Subcutaneous abdominal adipose tissue (tissue), 5 donors: Measurements from ENCODE around the gene C1QL1.

Source experiments
- H3K27ac ChIP-seq: one replicate; pipeline ENCODE4 v1.7.0; 2013; ENCODE audit warnings: low read depth, mild to moderate bottlenecking, inconsistent platforms, low read length, moderate library complexity
- H3K27me3 ChIP-seq, 5 donors: one replicate each; pipeline ENCODE4 v1.7.0; 2013; ENCODE audit warnings: low read length in 5 of 5, inconsistent platforms in 1 of 5; ENCODE audit not compliant: control insufficient read depth in 5 of 5, insufficient read depth in 4 of 5
- H3K36me3 ChIP-seq, 5 donors: one replicate each; pipeline ENCODE4 v1.7.0; 2013; ENCODE audit warnings: low read length in 5 of 5; ENCODE audit not compliant: control insufficient read depth in 5 of 5, insufficient read depth in 5 of 5
- H3K4me1 ChIP-seq, 5 donors: one replicate each; pipeline ENCODE4 v1.7.0; 2013; ENCODE audit warnings: low read length in 5 of 5, mild to moderate bottlenecking in 3 of 5, moderate library complexity in 1 of 5; ENCODE audit not compliant: control insufficient read depth in 5 of 5, insufficient read depth in 5 of 5
- H3K4me3 ChIP-seq, 5 donors: one replicate each; pipeline ENCODE4 v1.7.0; 2013; ENCODE audit warnings: low read length in 5 of 5, low read depth in 1 of 5
- H3K9ac ChIP-seq, 5 donors: one replicate each; pipeline ENCODE4 v1.7.0; 2013; ENCODE audit warnings: low read length in 5 of 5, mild to moderate bottlenecking in 4 of 5, moderate library complexity in 3 of 5
- H3K9me3 ChIP-seq, 5 donors: one replicate each; pipeline ENCODE4 v1.7.0; 2013; ENCODE audit warnings: low read length in 5 of 5; ENCODE audit not compliant: control insufficient read depth in 5 of 5
- donor health status: healthy.
- donor health status: healthy.
- donor health status: healthy.
- donor health status: healthy.
- donor health status: healthy.

The C1QL1 gene

DNA sequence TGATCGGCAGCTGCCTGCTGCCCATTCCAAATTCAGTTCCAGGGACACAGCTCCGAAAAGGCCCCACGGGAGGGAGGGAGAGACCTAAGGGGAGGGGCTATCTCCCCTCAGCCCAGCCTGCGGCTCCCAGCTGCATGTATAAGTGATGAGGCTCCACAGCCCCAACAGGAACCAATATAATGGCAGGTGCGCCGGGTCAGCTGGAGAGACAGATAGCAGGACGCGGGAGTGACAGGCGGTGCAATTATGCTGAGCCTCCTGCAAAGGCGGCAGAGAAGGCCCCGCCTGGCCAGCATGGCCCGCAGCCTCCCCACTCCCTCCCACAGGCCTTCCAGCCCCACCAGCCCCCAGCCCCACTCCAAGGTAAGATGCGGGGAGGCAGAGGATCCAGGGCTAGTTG, 8.1 kb upstream of the C1QL1 start:
- no peaks in the 10 kb centered on the region for H3K9me3 ChIP-seq
- H3K27ac ChIP-seq: no peak overlapping the region
- H3K27me3 ChIP-seq: peaks cover 13 to 55% (median 43%) of the 10 kb centered on the region in 5 donors
- no peaks in the 10 kb centered on the region for H3K4me1 ChIP-seq
- H3K4me3 ChIP-seq: no peak overlapping the region
- no peaks in the 10 kb centered on the region for H3K36me3 ChIP-seq
- no peak overlapping the region for H3K9ac ChIP-seq

DNA sequence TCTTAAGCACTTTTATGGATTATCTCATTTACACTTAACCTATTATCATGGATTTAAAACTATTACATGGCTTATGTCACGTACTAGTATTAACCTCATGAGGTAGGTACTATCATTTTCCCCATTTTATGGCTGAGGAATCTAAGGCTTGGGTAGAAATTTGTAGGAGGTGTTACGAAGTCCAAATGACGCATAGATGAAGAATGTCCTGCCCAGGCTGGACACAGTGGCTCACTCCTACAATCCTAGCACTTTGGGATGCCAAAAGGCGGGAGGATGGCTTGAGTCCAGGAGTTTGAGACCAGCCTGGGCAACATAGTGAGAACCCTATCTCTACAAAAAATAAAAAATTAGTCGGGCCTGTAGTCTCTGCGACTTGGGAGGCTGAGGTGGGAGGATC, 4.8 kb upstream of the C1QL1 start:
- H3K4me3 ChIP-seq: no peak overlapping the region
- peaks cover 0 to 19% (median 17%) of the 10 kb centered on the region in 5 donors for H3K4me1 ChIP-seq
- peaks cover 16 to 53% (median 31%) of the 10 kb centered on the region in 5 donors for H3K27me3 ChIP-seq
- H3K27ac ChIP-seq: no peak overlapping the region
- H3K9ac ChIP-seq: no peak overlapping the region
- no peaks in the 10 kb centered on the region for H3K36me3 ChIP-seq
- H3K9me3 ChIP-seq: no peaks in the 10 kb centered on the region

DNA sequence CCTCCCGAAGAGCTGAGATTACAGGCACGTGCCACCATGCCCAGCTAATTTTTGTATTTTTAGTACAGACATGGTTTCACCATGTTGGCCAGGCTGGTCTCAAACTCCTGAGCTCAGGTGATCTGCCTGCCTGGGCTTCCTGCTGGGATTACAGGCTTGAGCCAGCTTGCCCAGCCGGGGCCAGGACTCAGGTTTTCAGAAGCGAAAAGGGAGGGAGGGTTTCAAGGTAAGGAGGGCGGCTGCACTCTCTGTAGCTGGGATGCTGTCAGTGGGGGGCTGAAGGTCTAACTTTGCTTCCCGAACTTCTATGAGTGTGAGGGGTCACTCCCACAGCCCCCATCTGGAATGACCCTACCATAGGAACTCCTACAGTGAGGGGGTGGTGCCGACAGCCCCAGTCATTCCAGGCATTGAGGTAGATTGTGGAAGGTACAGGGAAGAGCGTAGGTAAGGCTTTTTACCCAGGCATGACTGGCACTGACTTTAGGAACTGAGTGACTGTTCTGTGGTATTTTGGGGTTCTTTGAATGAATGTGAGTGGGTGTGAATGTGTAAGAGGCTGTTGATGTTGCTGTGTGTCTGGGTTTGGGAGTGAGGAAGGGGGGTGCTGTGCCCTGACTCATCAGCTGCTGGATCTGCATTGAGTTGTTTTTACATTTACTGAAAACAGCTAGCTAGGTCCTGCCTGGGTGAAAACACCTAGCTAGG, 3.8 kb upstream of the C1QL1 start:
- peaks cover 0 to 27% (median 23%) of the 10 kb centered on the region in 5 donors for H3K4me1 ChIP-seq
- H3K27ac ChIP-seq: no peak overlapping the region
- no peak overlapping the region for H3K4me3 ChIP-seq
- H3K27me3 ChIP-seq: peaks cover 14 to 50% (median 30%) of the 10 kb centered on the region in 5 donors
- no peaks in the 10 kb centered on the region for H3K36me3 ChIP-seq
- H3K9ac ChIP-seq: no peak overlapping the region
- no peaks in the 10 kb centered on the region for H3K9me3 ChIP-seq

DNA sequence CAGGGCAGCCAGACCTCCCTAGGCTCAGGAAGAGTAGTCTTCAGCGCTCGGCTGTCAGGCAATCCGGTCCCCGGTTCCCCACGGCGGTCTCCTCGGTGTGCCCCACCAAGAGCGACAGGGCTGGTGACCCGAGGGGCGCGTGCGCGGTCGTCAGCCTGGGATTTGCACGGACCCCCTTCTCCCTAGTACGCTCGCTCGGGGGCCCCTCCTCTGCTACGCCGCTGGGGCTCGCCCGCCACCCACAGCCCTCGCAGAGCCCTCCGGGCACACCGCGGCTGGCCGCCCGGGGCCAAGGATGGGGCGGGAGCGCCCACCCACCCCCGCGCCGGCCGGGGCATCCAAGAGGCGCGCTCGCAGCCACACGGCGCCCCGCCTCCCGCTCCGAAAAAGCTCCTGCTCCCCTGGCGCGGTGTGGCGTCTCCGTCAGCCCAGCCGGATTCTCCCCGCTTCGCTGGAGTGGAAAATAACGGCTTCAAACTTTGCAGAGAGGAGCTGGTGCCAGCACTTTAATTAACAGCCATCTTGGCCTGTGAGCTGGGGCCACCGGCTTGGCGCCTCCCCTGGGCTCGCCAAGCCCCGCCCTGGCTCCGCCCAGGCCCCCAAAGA, 2.1 kb upstream of the C1QL1 start:
- Histone ChIP-seq H3K4me3 (peak overlapping the region in 4 of 5 donors; percentile 11 to 55 (median 42)), H3K9me3 (no peaks in the 10 kb centered on the region), H3K36me3 (no peaks in the 10 kb centered on the region), H3K4me1 (peaks cover 0 to 33% (median 24%) of the 10 kb centered on the region in 5 donors), H3K27me3 (peaks cover 25 to 54% (median 33%) of the 10 kb centered on the region in 5 donors), H3K27ac (no peak overlapping the region), H3K9ac (no peak overlapping the region)

DNA sequence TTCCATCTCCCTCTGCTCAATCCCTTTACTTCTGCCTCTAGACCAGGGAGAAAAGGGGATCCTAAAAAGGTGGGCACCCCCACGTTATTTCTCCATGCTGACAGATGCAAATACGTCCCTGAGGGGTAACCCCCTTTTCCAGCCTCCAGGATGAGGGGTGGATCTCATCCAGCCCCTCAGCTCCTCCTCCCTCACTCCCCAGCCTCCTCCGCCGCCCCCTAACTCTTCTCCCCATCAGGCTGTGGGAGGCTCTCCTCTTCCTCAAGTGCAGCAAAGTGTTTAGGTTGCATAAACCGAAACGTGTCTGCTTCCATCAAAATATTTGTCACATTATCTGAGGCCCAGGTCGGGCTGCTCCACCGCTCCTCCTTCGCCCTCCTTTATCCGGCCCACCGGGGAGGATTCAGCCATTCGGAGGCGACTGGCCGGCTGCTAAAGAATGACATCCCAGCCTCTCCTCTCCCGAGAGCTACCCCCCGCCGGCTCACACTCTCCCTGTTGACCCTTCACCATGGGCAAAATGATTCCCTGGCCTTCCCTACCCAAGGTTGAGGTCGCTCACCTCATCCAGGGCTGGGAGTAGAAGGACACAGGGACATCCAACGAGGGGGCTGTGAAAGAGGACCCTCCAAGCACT, 1.2 kb upstream of the C1QL1 start:
- Histone ChIP-seq H3K27ac (no peak overlapping the region), H3K9me3 (no peaks in the 10 kb centered on the region), H3K9ac (no peak overlapping the region), H3K36me3 (no peaks in the 10 kb centered on the region), H3K4me3 (peak overlapping the region in 2 of 5 donors; percentile 55 to 57), H3K27me3 (peaks cover 25 to 53% (median 36%) of the 10 kb centered on the region in 5 donors), H3K4me1 (peaks cover 0 to 33% (median 24%) of the 10 kb centered on the region in 5 donors)

DNA sequence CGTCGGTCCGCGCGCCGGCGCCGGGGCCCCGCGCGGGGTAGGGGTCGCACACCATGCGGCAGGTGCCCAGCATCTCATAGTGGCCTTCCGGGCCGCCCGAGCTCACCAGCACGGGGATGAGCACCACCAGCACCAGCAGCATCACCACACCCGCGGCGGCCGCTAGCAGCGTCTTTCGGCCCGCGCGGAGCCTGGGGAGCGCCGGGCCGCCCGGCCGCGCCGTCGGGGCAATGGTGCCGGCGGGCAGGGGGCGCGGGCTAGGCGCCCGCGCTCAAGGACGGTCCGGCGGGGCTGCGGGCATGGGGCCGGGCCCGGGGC, 237 bp downstream of the C1QL1 start:
- no peaks in the 10 kb centered on the region for H3K9me3 ChIP-seq
- no peak overlapping the region for H3K9ac ChIP-seq
- H3K27me3 ChIP-seq: peaks cover 25 to 64% (median 46%) of the 10 kb centered on the region in 5 donors
- no peak overlapping the region for H3K27ac ChIP-seq
- peak overlapping the region in 1 of 5 donors; percentile 44 for H3K4me3 ChIP-seq
- H3K4me1 ChIP-seq: peaks cover 0 to 33% (median 24%) of the 10 kb centered on the region in 5 donors
- no peaks in the 10 kb centered on the region for H3K36me3 ChIP-seq

DNA sequence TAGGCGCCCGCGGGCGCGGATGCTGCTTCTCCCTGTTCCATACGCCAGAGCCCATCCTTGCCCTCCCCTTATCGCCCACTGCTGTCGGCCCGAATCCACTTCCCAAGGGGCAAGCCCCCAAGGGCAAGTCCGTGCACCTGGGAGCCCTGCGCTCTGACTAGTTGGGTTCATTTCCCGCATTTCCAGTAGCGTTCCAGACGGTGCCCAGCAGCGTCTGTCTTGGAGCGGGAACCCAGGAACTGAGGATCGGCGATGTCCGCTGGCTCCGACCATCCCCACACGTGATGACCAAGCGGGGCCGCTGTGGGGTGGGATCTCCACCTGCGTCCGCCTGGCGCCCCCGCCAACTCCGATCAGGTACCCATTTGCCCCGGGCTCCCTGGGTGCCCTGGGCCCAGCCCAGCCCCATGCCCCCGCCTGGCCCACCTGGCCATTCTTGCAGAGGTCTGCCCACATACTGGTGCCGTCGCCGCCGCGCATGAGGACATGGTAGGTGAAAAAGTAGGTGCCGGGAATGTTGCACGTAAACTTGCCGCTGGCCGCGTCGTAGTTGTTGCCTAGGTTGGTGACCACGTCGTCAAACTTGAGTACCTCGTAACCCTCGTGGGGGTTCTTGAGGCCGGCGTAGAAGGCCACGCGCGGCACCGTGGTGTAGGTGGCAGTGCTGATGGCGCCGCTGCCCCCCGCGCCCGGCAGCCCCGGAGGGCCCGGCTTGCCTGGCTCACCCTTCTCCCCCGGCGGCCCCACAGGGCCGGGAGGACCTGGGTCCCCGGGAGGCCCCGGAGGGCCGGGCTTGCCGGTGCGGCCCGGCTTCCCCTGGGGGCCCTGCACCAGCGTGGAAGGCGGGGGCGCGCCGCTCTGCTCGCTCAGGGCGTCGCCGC, 837 bp downstream of the C1QL1 start:
- Histone ChIP-seq H3K36me3 (no peaks in the 10 kb centered on the region), H3K9ac (no peak overlapping the region), H3K4me3 (peak overlapping the region in 2 of 5 donors; percentile 18 to 44), H3K4me1 (peaks cover 0 to 33% (median 24%) of the 10 kb centered on the region in 5 donors), H3K27me3 (peaks cover 25 to 65% (median 45%) of the 10 kb centered on the region in 5 donors), H3K27ac (no peak overlapping the region), H3K9me3 (no peaks in the 10 kb centered on the region)

DNA sequence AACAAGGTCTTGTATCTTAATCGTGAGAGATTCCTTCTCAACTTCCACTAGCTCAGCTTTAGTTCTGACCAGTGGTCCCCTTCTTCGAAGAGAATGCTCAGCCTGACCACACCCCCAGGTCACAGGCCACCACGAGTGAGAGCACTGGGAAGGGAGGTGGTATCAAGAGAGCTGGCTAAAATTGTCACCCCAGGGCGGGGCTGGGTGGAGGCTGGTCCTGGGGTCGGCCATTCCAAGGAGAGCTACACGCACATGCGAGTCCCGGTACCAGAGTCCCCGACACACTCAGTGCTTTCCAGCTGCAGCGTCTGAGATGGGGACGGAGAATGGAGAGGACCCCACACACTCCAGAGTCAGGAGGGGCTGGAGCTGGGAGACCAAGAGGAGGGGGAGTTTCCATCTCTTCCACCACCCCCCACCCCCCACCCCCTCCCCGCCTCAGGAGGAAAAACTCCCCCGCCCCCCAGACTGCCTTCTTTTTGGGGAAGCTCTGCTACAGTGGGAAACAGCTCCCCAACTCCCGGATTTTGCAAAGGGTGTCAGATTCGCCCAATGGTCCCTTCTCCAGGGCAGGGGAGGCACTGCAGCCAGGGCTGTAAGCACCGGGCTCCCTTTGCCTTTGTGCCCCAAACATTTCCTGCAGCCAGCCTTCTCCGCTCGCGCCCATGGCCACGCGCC, 1.6 kb downstream of the C1QL1 start:
- Histone ChIP-seq H3K4me3 (no peak overlapping the region), H3K27ac (no peak overlapping the region), H3K36me3 (no peaks in the 10 kb centered on the region), H3K4me1 (peaks cover 0 to 33% (median 24%) of the 10 kb centered on the region in 5 donors), H3K9ac (no peak overlapping the region), H3K9me3 (no peaks in the 10 kb centered on the region), H3K27me3 (peaks cover 25 to 71% (median 45%) of the 10 kb centered on the region in 5 donors)

DNA sequence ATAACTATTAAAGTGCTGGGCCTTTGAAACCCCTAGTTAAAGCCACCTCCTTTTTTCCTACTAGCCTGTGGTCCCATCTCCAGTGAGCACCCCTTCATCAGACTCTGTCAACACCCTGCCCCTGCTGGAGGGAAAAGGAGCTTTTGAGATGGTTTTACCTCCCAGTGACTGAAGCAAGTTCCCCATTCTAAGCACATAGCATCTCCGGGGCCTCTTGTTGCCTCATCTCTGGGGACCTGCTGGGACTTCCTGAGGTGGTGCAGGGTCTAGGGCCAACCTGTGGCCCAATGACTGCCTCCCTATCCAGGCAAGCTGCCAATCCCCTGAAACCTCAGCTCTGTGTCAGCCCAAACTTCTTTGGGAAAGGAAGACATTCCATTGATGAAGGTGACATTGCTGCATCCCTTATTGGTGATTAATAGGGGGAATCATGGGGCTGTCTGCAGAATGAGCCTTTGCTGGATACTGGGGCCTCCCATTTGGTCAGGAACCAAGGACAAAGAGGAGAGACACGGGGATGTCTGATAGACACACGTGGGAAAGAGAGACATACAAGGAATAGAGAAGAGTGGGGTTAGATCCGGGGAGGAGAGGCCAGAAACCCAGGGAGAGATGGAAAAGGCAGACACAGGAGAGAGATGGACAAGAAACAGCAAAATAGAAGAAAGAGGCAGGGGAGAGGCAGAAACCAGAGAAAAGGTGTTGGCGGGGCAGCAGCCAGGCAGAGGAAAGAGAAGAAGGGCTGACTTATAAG, 2.4 kb downstream of the C1QL1 start:
- Histone ChIP-seq H3K36me3 (no peaks in the 10 kb centered on the region), H3K4me1 (peaks cover 0 to 33% (median 24%) of the 10 kb centered on the region in 5 donors), H3K27me3 (peaks cover 30 to 68% (median 50%) of the 10 kb centered on the region in 5 donors), H3K4me3 (no peak overlapping the region), H3K27ac (no peak overlapping the region), H3K9me3 (no peaks in the 10 kb centered on the region), H3K9ac (no peak overlapping the region)
